Neuron (in vitro differentiated cells): ENCODE measurements around the gene PLAAT1.

Source experiments
- H2AFZ ChIP-seq: one replicate; pipeline ENCODE4 v1.6.1; 2013; ENCODE audit warnings: low read depth, mild to moderate bottlenecking, inconsistent platforms, low read length, moderate library complexity
- H3K27me3 ChIP-seq: one replicate; pipeline ENCODE4 v1.6.1; 2013; ENCODE audit warnings: low read length; ENCODE audit not compliant: insufficient read depth
- H3K36me3 ChIP-seq: one replicate; pipeline ENCODE4 v1.6.1; 2013; ENCODE audit warnings: low read length; ENCODE audit not compliant: insufficient read depth
- H3K4me1 ChIP-seq: one replicate; pipeline ENCODE4 v1.6.1; 2013; ENCODE audit warnings: low read length; ENCODE audit not compliant: insufficient read depth
- H3K4me3 ChIP-seq: 2 replicates; pipeline ENCODE4 v1.5.1; 2013; ENCODE audit warnings: mild to moderate bottlenecking, low read length, moderate library complexity
- H3K9me3 ChIP-seq: one replicate; pipeline ENCODE4 v1.6.1; 2013; ENCODE audit warnings: low read length

PLAAT1 gene

GRCh38 chr3:193240850-193241706 is at the start of gene PLAAT1:
PLAAT1 (plus strand) TSS chr3:193241222; CDS start chr3:193255651, 14,429 bp downstream.
- no peaks in the 10 kb centered on the region for H3K4me1 ChIP-seq
- H3K36me3 ChIP-seq = no peaks in the 10 kb centered on the region
- H3K4me3 ChIP-seq = peak within 1 kb of the TSS; percentile 47

GRCh38 chr3:193194371-193194770 is 46.7 kb upstream of the PLAAT1 start:
- Histone ChIP-seq H2AFZ (no peak overlapping the region), H3K4me3 (no peak overlapping the region), H3K27me3 (no peaks in the 10 kb centered on the region), H3K4me1 (no peaks in the 10 kb centered on the region), H3K9me3 (no peaks in the 10 kb centered on the region), H3K36me3 (no peaks in the 10 kb centered on the region)

More at GRCh38 chr3:193240850-193241706, at the start of gene PLAAT1:
- H3K27me3 ChIP-seq = peaks cover 22% of the 10 kb centered on the region
- no peaks in the 10 kb centered on the region for H3K9me3 ChIP-seq
- H2AFZ ChIP-seq = peak within 1 kb of the TSS; percentile 67

DNA sequence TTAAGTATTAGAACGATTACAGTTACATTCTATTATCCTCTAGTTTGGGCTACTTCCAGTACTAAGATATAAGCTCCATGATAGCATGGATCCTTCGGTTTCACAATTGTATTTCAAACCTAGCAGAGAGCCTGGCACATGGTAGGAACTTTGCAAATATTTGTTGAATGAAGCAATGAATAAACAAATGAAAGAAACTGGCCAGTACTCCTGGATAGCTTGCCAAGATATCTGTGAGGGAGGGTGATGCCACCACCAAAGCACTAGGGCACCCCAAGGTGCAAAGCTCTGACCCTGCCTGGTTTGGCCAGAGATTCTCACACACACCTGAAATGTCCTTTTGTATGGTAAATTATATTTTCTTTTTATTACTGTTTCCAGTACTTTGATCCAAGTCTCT is 44.3 kb upstream of the PLAAT1 start:
- no peak overlapping the region for H3K4me3 ChIP-seq
- no peaks in the 10 kb centered on the region for H3K9me3 ChIP-seq
- H3K36me3 ChIP-seq = no peaks in the 10 kb centered on the region
- H2AFZ ChIP-seq = no peak overlapping the region
- no peaks in the 10 kb centered on the region for H3K4me1 ChIP-seq
- H3K27me3 ChIP-seq = no peaks in the 10 kb centered on the region

GRCh38 chr3:193207290-193208273 is 33.4 kb upstream of the PLAAT1 start:
- no peaks in the 10 kb centered on the region for H3K9me3 ChIP-seq
- H3K4me1 ChIP-seq = no peaks in the 10 kb centered on the region
- no peak overlapping the region for H3K4me3 ChIP-seq
- H3K27me3 ChIP-seq = no peaks in the 10 kb centered on the region
- H2AFZ ChIP-seq = no peak overlapping the region
- no peaks in the 10 kb centered on the region for H3K36me3 ChIP-seq

DNA sequence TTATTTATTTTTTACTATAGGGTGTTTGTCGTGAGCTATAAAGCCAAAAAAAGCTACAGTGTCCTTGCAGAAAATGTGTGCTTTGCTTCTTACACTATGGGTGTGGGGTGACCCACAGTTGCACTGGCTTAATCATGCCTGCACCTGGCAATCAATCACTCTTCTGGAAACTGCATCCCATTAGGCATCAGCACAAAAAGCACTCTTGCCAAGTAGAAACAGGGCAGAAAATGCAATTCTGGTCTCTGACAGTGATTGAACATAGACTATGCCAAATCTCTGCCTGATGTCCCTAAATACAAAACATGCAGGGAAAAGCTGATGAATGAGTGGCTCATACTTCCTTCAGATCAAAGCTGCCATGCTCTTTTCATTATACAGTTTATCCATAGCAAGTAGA is 30.4 kb upstream of the PLAAT1 start:
- no peak overlapping the region for H3K4me3 ChIP-seq
- H2AFZ ChIP-seq = no peak overlapping the region
- H3K4me1 ChIP-seq = no peaks in the 10 kb centered on the region
- H3K36me3 ChIP-seq = no peaks in the 10 kb centered on the region
- no peaks in the 10 kb centered on the region for H3K27me3 ChIP-seq
- no peaks in the 10 kb centered on the region for H3K9me3 ChIP-seq

DNA sequence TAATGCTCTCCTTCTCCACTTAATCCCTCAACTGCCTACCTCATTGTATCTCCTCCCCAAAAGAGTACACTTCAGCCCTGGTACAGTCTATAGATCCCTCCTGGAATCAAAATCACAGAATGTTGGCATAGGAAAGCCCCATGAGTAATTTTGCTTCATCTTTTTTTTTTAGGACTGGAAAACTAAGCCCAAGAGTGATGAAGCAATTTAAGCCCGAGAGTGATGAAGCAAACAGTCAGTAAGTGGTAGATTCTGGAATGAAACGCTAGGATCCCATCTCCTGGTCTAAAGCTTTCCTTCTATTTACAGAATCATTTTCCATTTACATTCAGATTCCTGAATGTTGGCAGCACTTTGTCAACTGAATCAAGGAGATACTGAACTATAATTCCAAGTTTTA is 29.8 kb upstream of the PLAAT1 start:
- no peaks in the 10 kb centered on the region for H3K4me1 ChIP-seq
- H3K9me3 ChIP-seq = no peaks in the 10 kb centered on the region
- H3K36me3 ChIP-seq = no peaks in the 10 kb centered on the region
- no peak overlapping the region for H2AFZ ChIP-seq
- H3K4me3 ChIP-seq = no peak overlapping the region
- H3K27me3 ChIP-seq = no peaks in the 10 kb centered on the region

DNA sequence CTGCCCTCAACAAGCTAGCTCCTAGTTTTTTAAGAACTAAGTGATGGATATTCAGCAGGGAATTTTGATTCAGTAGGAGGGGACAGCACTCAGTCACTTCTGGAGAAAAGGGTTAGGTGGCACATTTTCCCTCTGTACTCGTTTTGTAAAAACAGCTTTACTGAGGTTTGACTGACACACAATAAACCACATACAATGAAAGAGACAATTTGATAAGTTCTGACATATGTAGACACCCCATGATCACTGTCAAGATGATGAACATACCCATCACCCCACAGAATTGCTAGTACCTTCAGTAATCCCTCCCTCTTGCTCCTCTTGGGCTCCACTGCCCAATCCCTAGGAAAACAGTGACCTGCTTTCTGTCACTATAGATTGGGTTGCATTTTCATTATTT is 29.0 kb upstream of the PLAAT1 start:
- Histone ChIP-seq H3K36me3 (no peaks in the 10 kb centered on the region), H3K4me3 (no peak overlapping the region), H3K4me1 (no peaks in the 10 kb centered on the region), H3K27me3 (no peaks in the 10 kb centered on the region), H2AFZ (no peak overlapping the region), H3K9me3 (no peaks in the 10 kb centered on the region)

GRCh38 chr3:193212844-193213243 is 28.2 kb upstream of the PLAAT1 start:
- H3K9me3 ChIP-seq = no peaks in the 10 kb centered on the region
- H2AFZ ChIP-seq = no peak overlapping the region
- H3K4me1 ChIP-seq = no peaks in the 10 kb centered on the region
- no peak overlapping the region for H3K4me3 ChIP-seq
- no peaks in the 10 kb centered on the region for H3K36me3 ChIP-seq
- no peaks in the 10 kb centered on the region for H3K27me3 ChIP-seq

- Histone ChIP-seq H3K27me3 (no peaks in the 10 kb centered on the region), H3K9me3 (no peaks in the 10 kb centered on the region), H2AFZ (no peak overlapping the region), H3K4me1 (no peaks in the 10 kb centered on the region), H3K36me3 (no peaks in the 10 kb centered on the region), H3K4me3 (no peak overlapping the region)
Measured at GRCh38 chr3:193214445-193214844, 26.6 kb upstream of the PLAAT1 start.

DNA sequence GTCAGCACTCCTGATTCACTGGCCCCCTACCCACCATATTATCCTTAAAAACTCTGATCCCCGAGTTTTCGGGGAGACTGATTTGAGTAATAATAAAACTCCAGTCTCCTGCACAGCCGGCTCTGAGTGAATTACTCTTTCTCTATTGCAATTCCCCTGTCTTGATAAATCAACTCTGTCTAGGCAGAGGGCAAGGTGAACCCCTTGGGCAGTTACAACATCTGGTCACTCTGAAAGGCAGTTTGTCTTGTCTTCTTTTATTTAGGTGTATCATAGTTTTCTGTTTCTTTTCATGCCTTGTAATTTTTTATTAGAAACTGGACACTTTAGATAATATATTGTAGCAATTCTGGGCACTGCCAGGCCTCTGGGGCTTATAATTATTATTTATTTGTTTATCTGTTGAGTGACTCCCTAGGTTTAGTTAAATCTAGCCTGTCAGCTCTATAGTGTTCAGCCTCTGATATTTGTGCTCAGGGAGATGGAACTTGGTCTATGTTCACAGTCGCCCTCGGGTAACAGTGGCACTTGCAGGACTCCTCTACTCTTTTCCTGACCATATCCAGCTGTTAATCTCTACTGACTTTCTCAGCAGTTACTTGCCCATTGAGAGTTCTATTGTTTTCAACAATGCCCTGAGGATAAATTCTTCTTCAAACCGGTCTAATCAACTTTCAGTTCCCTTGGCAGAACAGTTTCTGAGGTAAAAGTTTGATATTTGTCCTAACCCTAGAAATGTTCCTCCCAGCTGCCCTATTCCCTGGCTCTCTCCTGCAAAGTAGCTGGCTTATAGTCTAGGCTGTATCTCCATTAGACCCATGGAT is 15.5 kb upstream of the PLAAT1 start:
- H3K4me3 ChIP-seq = no peak overlapping the region
- peaks cover 7% of the 10 kb centered on the region for H3K4me1 ChIP-seq
- H3K27me3 ChIP-seq = no peaks in the 10 kb centered on the region
- no peaks in the 10 kb centered on the region for H3K36me3 ChIP-seq
- H2AFZ ChIP-seq = no peak overlapping the region
- no peaks in the 10 kb centered on the region for H3K9me3 ChIP-seq

DNA sequence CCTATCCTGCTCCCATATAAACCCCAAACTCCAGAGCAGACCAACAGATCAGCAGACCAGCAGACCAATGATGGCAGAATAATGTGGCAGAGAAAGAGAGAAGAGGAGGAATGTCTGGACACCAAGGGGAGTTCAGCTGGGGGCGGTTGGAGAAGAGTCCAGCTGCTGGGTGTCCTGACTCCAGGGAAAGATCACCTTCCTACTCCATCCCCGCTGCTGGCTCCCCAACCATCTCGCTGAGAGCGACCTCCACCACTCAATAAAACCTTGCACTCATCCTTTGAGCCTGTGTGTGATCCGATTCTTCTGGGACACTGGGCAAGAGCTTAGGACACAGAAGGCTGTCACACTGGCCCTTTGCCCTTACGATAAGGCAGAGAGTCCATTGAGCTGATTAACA is 12.8 kb upstream of the PLAAT1 start:
- H3K27me3 ChIP-seq = no peaks in the 10 kb centered on the region
- no peaks in the 10 kb centered on the region for H3K36me3 ChIP-seq
- H3K4me1 ChIP-seq = peaks cover 7% of the 10 kb centered on the region
- H2AFZ ChIP-seq = no peak overlapping the region
- no peaks in the 10 kb centered on the region for H3K9me3 ChIP-seq
- no peak overlapping the region for H3K4me3 ChIP-seq

DNA sequence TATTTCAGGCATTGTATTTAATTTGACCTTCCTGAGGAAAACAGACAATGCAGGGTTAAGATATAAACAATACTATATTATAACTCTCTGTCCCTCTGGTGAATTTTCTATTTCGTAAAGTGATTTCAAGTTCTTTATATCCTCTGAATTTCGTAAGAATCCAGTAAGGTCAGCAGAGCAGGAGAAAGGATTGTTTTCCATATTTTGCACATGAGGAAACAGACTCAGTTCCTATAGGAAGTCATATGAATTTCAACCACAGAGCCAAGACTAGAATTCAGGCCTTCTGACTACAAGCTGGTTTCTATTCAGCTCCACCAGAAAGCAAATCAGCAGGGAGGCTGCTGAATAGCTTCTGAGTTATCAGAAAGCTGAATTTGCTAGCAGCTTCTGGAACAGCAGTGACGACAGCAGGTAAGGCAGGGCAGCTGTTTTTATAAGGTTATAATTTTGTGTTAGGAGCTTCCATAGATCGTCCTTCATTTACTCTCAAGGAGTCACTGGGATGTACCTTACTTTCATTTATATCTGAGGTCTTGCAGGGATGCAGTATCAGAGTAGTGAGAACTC is 11.1 kb upstream of the PLAAT1 start:
- no peaks in the 10 kb centered on the region for H3K9me3 ChIP-seq
- H3K27me3 ChIP-seq = no peaks in the 10 kb centered on the region
- H3K4me3 ChIP-seq = no peak overlapping the region
- H2AFZ ChIP-seq = no peak overlapping the region
- H3K36me3 ChIP-seq = no peaks in the 10 kb centered on the region
- H3K4me1 ChIP-seq = peaks cover 7% of the 10 kb centered on the region
